ENCODE results near the gene GP5.

DNA sequence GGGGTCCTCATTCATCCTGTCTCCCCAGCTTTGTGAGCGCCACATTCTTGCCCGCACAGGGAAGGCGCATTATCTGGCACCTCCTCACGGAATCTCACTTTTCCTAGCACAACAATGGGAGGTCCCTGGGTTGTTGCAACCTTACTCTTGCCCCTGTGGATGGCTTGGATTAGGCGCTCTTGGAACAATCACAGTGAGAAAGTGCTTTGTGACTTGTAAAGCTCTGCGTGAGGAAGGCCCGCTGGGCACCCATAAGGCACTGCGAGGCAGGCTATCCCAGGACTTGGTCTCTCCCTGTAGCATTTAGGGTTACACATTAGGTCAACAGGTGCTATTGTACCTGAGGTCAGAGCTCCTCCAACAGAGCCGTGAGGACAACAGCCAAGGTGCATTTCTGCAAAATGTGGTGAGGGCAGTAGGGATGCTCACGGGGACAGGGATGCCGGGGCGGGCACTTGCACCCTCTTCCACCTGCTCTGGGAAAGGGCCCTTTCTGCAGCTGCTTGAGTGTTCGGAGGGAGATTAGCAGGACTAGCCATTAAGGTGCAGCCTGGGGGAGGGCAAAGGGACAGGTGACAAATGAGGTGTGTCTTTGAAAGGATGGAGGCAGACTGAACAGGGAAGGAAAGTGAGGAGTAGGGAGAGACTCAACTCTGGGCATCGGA lies 15.7 kb downstream of the GP5 start:
- TF ChIP-seq, protein P1, sequence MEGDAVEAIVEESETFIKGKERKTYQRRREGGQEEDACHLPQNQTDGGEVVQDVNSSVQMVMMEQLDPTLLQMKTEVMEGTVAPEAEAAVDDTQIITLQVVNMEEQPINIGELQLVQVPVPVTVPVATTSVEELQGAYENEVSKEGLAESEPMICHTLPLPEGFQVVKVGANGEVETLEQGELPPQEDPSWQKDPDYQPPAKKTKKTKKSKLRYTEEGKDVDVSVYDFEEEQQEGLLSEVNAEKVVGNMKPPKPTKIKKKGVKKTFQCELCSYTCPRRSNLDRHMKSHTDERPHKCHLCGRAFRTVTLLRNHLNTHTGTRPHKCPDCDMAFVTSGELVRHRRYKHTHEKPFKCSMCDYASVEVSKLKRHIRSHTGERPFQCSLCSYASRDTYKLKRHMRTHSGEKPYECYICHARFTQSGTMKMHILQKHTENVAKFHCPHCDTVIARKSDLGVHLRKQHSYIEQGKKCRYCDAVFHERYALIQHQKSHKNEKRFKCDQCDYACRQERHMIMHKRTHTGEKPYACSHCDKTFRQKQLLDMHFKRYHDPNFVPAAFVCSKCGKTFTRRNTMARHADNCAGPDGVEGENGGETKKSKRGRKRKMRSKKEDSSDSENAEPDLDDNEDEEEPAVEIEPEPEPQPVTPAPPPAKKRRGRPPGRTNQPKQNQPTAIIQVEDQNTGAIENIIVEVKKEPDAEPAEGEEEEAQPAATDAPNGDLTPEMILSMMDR (IDR thresholded peaks at IDR 0.05): no peak
- TF ChIP-seq SIN3A (IDR thresholded peaks at IDR 0.05; ENCODE audit: borderline replicate concordance, insufficient read depth, low read depth, low read length) (no peak), REST (IDR thresholded peaks at IDR 0.05; ENCODE audit: insufficient read depth in 1 of 2, low read depth in 2 of 2, low read length in 1 of 2) (no peak), POLR2AphosphoS5 (IDR thresholded peaks at IDR 0.05; ENCODE audit: low read depth, low read length) (no peak), TCF7L2 (IDR thresholded peaks at IDR 0.05; ENCODE audit: low read depth, low read length) (no peak)
